NCI-H526 (cell line): ENCODE data around the gene MTRR.
A peak's percentile ranks its signal among the peaks of the same experiment; 100 is the strongest.
"Not testable (repeated sequence)": the region's sequence is repeated elsewhere in the genome, so short reads cannot be mapped to it uniquely, and the experiment has no call there.

Experiments used
- DNase-seq, 2 experiments: peaks; one replicate each; lab custom pipeline; 2025; lab: John Stamatoyannopoulos, UW

MTRR gene

DNA sequence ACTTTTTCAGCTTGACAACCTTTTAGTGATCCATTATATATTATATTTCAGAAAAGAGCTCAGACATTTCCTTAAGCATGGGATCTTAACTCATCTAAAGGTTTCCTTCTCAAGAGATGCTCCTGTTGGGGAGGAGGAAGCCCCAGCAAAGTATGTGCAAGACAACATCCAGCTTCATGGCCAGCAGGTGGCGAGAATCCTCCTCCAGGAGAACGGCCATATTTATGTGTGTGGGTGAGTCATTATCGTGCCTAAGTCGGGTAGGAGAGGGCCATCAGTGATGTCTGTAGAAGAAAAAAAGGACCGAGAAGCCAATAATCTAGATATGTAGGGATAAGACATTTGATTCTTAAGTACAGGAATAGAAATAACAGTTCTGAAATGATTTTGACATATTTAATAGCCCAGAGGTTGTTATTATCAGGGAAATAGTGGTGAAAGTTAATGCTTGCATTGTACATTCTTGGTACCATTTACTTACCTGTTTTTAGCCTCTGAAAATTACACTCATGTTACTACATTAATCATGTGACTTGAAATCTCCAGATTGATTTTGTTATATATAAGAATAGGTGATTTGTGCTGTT is 28.2 kb downstream of the MTRR start:
- peak in 1 of 2 experiments; percentile 21 for DNase-seq

DNA sequence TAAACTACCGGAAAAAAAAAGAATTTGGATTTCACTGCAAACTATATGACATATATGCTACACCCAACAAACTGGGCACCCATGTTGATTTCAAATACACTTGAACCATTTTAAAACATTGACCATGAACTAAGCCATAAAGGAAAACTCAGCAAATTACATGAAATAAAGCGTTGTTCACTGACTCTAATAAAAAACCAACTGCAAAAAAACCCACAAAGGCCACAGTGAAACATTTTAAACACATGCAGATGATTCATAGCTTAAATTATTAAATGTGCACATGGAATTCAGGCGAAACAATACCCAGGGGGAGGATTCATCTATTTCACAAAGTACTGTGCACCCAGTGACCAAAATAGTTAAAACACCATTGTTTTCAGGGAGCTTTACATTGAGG is 33.3 kb downstream of the MTRR start:
- DNase-seq = no peak

DNA sequence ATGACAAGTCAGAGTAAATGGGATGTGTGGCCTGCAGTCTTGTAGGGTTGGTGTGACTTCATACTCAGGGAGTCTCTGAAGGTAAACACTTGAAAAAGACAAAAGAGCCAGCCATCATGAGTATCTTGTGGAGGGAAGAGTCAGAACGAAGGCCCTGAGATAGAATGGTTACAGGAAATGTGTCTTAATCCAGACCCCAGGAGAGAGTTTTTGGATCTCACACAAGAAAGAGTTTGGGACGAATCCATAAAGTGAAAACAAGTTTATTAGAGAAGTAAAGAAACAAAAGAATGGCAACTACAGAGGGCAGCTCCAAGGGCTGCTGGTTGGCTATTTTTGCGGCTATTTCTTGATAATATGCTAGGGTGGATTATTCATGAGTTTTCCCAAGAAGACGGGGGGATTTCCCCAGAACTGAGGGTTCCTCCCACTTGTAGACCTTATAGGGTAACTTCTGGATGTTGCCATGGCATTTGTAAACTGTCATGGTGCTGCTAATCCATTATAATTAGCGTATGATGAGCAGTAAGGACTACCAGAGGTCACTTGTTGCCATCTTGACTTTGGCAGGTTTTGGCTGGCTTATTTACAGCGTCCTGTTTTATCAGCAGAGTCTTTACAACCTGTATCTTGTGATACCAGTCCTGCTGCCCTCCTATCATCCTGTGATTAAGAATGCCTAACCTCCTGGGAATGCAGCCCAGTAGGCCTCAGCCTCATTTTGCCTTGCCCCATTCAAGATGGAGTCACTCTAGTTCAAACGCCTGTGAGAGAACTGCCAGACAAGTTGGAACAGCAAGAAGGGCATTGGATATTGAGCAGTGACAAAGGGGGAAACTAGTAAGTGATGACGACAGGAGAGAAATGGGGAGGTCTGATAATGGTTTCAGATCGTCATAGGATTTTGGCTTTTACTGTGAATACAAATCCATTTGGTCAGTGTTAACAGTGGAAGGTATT is 34.0 kb downstream of the MTRR start:
- DNase-seq = no peak

DNA sequence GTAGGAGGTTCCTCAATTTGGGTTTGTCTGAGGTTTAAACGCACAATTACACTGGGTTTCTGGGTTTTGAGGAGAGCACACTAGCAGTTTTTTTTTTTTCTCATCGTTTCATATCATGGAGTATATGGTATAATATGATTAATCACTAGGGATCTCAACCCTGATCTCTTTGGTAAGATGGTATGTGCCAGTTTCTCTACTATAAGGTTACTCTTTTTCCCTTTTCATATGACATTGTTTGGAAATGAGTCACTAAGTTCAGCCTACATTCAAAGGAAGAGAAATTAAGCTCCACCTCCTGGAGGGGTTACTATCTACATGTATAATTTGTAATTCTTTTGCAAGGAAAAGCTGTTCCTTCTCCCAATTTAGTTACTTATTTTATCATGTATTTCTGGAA is 35.2 kb downstream of the MTRR start:
- no peak for DNase-seq

DNA sequence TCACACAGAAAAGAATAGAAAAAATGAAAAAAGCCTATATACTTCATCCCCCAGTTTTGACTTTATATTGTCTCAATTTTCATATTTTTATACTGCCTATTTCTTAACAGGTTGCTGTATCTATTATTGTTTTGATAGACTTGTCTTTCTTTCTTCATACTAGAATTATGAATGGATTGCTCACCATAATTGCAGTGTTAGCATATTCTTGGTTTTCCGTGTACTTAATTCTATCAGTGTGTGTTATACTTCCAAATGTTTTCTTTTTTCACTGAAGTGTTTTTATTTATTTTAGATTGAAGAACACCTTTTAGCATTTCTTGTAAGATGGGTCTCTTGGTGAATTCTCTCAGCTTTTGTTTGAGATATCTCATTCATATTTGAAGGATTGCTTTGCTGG is 38.7 kb downstream of the MTRR start:
- no peak for DNase-seq

DNA sequence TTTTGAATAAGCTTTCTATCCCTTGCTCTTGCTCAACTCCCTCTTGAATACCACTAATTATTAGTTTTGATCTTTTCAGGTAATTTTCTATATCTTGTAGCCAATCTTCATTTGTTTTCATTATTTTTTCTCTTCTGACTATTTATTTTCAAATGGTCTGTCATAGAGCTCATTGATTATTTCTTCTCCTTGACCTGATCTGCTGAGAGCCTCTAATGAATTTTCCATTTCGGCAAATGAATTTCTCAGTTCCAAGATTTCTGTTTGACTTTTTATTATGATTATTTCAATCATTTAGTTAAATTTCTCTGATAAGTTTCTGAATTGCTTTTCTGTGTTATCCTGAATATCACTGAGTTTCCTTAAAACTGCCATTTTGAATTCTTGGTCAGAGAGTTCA is 39.4 kb downstream of the MTRR start:
- no peak for DNase-seq

DNA sequence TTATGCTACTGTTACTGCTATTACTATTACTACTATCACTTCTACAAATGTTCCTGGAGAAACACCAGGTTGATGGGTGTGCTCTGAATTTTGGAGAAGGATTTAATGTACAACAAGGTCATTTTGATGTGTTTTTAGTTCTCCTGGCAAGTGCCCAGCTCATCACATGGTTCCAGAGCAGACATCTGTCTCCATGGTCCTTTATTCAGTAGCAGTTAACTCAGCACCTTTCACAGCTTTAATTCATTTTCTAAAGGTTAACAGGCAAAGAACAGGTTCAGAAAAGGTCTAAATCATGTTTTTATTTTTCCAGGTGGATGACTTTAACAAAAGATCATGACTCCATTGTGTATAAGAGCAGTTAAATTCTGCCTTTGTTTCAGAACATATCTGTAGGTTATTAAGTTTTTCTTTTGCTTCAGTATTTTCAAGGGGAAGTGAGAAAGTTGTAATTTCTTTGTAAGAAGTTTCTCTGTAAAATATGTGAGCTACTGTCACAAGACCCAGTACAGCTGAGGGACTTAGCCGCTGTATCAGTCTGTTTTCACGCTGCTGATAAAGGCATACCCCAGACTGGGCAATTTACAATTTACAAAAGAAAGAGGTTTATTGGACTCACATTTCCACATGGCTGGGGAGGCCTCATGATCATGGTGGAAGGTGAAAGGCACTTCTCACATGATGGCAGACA is 41.9 kb downstream of the MTRR start:
- DNase-seq = no peak

DNA sequence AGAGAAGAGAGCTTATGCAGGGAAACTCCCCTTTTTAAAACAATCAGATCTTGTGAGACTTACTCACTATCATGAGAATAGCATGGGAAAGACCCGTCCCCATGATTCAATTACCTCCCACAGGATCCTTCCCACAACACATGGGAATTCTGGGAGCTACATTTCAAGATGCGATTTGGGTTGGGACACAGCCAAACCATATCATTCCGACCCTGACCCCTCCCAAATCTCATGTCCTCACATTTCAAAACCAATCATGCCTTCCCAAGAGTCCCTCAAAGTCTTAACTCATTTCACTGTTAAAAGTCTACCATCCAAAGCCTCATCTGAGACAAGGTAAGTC is 42.5 kb downstream of the MTRR start:
- DNase-seq = not testable (repeated sequence)

DNA sequence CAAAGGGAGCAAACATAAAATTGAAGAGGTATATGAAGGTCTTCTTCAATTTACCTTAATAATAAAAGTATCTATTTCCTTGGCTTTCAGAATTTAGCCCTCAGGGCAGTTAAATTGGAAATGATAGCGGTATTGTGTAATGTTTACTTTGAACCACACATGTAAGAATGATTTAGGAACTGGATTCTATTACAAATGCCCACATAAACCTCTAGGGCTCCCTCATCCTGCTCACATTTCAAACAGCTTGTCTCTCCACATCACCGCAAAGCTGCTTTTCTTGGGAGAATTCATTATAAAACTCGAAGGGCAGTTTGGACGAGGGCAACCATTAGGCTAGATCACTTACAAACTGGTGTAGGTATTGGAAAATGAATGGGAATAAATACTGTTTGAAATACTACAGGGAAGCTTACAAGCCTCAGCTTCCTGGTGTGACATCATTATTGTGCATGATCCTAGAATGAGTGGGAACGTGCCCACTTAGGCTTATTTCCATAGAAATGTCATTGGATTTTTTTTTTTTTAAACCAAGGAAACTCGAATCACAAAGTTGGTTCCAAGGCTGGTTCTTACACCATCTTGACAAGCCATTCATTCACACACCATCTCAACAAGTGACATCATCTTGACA is 47.3 kb downstream of the MTRR start:
- DNase-seq = no peak

DNA sequence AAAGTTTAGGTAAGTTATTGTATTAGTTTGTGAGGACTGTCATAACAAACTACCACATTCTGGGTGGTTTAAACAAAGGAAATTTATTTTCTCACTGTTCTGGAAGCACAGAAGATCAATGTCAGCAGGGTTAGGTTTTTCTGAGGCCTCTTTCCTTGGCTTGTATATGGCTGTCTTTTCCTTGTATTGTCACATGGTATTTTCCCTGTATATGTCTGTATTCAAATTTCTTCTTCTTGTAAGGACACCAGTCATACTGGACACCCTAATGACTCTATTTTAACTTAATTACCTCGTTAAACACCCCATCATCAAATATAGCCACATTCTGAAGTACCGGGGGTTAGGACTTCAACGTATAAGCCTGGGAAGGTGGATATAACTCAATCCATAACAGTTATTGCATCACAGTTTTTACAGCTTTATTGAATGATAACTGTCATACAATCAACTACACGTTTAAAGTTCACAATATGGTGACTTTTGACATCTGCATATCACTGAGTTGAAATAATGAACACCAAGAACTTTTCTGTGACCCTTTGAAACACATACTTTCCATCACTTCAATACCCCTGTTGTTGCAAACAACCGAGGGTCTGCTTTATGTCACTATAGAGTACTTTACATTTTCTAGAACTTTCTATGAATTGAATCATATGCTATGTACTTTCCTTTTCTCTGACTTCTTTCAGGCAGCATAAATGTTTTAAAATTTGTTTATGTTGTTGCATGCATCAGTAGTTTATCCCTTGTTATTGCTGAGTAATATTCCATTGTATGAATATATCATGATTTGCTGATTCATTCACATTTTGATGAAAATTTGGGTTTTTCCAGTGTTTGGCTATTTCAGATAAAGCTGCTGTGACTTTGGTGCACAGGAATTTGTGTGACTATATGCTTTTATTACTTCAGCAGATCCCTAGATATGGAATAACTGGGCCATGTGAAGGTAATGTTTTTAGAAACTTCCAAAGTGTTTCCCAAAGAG is 48.5 kb downstream of the MTRR start:
- no peak for DNase-seq

DNA sequence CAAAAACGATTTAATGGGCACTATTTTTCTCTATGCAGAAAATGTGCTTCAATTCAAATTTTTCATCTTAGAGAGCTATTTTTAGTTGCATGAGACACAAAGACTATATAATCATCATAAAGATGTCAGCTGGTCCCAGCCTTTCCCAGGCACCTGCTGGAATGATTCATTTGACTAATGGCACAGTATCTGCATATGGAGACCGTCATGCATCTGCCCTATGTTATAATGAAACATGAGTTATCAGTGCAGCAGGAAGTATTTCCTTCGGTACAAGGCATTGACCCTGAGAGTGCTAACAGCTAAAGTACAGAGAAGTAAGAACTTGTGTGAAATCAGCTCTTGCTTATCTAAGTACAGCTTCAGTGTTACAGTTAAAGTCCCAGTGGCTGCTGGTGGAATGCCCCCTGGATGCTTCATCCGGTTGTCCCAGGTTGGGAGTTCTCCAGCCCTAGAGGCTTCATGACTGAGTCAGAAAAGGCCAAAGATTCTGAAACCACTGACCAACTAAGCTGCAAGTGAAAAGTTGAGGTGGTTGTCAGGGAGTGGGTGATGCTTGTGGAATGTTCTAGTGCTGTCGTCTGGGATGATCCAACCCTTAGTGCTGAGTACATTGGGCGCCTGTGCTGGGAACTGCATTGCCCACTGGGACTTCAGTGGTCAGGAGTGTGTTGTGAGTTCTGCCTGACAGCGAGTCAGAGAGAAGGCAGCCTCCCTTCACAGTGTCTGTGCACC is 57.2 kb downstream of the MTRR start:
- DNase-seq = peak; percentile 80 to 90

DNA sequence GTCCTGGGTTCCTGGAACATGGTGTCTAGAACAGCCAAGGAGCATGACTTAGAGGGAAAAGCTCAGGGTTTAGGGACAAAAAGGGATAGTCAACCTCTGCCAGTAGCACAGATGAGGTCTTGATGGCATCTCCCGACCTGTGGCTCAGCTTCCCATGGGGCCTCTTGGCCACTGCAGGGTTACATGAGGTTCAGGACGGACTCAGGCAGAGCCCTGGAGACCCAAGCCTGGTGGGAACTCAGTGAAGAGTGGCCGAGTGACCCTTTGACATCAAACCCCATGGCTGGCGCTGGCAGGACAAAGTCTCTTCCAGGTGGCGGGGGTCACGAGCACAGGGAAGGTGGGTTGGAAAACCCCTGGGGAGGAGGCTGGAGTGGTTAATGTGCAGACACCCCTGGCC is 57.8 kb downstream of the MTRR start:
- no peak for DNase-seq

DNA sequence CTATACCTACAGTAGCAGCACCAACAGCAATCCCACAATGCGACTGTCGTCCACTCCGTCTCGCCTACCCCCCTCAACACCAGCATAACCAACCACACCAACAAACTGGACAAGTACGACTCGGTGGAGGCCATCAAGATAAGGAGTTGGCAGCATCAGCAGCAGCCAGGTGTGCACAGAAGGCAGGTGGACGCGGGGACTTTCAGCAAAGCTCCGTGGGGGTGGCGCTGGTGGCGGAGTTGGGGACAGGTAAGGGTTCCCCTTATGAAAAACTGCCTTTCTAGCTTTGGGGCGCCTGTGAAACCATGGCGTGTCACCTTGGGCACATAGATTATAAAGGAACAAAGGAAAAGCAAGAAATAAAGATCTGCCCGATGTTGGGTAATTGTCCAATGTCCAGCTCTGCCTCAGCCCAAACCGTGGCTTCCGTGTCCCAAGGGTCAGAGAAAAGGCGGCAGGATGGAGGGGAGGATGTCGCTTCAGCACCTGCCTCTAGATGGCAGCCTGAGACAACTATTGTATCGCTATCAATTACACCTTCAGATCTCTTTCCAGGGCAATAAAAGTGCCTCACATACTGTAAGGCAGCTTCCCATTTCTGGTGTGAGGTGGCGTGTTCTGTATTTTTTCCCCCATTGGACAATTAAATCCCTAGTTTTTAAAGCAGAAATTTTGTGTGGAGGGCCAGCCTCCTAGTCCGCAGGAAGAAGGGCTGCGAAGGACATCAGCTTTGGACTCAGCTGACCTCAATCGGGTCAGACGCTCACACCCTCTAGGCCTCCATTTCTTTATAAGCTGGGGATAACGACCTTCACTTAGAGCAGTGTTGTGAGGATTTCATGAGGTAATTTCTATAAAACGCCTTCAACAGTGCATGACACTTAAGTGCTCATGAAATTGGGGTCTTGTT is 58.8 kb downstream of the MTRR start:
- DNase-seq = peak; percentile 47 to 81

DNA sequence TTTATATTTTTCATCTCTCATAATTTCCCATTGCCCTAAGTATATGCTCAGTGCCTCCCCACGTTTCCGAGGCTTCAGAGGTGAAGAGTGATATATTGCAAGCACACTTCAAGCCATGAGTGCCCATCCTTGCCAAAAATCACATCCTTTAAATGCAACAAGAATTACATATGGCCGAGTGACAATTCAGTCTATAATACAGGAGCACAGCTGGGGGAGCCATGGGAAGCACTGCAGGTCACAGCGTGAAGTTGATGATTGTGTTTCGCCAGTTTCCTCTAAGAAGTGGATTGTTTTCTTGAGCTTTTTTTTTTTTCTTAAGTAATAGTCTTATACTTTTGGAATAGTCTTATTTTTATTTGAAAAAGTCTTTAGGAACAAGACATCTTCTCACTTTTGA is 61.1 kb downstream of the MTRR start:
- no peak for DNase-seq

DNA sequence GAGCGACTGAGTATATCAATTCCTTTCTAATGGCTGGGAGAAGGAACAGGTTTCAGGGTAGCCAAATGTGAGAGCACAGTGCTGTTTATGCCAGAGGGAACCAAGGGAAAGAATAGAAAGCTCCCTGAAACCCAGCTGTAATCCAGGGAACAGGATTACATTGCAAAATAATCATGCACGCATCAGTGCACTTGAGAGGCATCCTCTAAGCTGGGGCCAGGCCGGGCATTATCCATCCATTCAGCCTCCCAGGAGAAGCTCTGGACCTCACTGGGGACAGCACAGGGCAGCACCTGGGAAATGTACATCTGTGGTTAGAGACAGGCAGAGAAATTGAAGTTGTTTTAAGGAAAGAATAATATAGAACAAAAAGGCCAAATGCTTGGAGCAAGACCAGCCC is 72.7 kb downstream of the MTRR start:
- peak in 1 of 2 experiments; percentile 2 for DNase-seq

DNA sequence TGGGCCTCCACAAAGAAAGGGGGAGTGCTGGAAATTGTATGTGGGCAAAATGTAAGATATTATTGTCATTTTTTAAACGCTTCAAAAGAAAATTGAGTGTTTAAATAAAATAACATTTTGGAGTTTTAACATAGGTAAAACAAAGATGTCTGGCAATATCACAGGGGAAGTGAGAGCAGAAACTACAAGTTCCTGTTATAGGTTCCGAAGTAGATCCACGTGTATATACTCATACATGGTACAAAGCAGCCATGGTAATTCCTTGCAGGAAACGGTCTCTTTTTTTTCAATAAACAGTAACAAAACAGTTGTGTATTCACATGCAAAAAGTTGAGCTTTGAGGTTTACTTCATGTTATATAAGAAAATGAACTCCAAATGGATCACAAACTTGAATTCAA is 78.4 kb downstream of the MTRR start:
- DNase-seq = no peak
